Right hindlimb (tissue), 1 donor: ENCODE measurements around the gene OGN.
"Not testable (repeated sequence)": the region's sequence is repeated elsewhere in the genome, so short reads cannot be mapped to it uniquely, and the experiment has no call there.

Source experiments
- DNase-seq: peaks from one replicate; pipeline ENCODE4 v3.0.0-alpha.2; 2018

OGN gene

DNA sequence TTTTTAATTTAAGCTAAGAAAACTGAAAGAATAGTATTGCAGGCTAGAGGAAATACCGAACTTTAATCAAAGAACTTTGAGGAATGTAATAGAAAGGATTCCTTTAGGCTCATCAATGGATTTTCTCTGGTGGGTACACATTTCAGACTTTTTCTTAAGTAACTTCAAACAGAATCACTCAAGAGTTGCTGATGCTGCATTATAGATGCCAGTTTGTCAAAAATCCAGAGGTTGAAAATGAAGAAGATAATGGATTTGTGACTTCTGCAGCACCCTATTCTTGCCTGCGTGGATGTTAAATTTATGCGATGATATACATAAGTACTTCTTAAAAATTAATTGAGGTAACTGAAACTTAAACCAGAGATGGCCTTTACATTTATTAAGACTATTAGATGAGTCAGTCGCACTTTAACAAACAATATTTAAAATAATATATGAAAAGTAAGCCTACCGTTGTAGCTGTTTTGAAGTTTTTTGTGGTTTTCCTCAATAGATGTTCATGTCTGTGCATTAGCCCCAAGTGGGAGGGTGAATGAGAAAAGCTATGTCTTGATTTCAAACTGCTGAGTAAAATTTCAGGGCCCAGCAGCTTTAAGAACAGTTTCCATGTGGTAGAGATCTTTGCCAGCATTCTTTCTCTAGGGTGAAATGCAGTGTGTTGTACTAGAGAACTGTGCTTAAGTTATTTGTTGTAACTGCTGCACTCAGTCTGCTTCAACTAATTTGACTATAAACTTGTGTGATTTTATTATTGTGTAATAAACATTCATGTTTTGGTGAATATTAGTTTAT lies at the start of gene OGN:
Gene OGN, minus strand, starts transcription at position 537 of the 795 bp plus-strand sequence. CDS start 1,171 bp downstream, outside the sequence.
- DNase-seq = peak; percentile 67

GRCh38 chr9:92446536-92446935 lies 42.2 kb upstream of the OGN start:
- DNase-seq = no peak

GRCh38 chr9:92444841-92445240 lies 40.5 kb upstream of the OGN start:
- no peak for DNase-seq

DNA sequence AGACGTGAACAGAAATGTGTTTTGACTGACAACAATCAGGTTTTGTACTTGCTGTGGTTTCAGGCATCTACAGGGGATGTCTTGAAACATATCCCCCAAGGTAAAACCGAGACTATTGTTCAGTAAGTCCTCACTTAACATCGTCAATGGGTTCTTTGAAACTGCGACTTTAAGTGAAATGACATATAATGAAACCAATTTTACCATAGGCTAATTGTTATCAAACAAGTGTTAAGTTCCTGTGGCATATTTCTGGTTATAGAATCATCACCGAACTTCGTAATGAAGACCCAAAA lies 36.3 kb upstream of the OGN start:
- no peak for DNase-seq

GRCh38 chr9:92439921-92440750 lies 35.8 kb upstream of the OGN start:
- no peak for DNase-seq

- no peak for DNase-seq
Measured at GRCh38 chr9:92438900-92439526, 34.6 kb upstream of the OGN start.

DNA sequence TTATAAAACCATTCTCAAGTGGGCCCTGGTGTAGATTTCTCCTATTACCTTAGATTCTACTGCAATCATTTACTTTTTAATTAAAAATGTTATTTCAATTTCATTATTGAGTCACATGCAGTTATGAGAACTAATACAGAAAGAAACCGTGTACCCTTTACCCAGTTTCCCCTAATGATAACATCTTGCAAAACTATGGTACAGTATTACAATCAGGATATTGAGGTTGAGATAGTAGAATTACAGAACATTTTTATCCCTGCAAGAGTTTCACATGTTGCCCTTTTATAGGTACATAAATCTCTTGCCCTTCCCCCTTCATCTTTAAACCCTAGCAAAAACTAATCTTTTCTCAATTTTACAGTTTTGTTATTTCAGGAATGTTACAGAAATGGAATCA lies 30.9 kb upstream of the OGN start:
- DNase-seq = no peak

DNA sequence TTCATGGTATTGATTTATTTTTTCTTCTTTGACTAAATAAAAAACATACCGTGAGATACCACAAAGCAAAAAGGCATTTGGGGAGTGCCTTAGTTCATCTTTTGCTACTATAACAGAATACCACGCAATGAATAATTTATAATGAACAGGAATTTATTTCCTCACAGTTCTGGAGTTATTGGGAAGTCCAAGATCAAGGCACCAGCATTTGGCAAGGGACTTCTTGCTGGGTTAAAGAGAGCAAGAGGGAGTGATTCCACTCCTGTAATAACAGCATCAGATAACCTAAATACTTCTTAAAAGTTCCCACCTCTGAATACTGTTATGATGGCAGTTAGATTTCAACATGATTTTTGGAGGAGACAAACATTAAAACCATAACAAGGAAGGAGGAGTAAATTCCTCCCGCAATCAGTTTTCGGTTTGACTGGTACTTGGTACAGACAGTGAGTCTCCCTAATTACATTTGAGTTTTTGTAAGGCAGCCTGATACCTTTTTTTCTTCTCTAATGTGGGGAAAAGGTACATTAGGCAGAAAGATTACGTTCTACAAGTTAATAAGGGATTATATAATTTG lies 28.7 kb upstream of the OGN start:
- no peak for DNase-seq

GRCh38 chr9:92432350-92432749 lies 28.0 kb upstream of the OGN start:
- DNase-seq = no peak

- DNase-seq = no peak
Measured at GRCh38 chr9:92429836-92430235, 25.5 kb upstream of the OGN start.

DNA sequence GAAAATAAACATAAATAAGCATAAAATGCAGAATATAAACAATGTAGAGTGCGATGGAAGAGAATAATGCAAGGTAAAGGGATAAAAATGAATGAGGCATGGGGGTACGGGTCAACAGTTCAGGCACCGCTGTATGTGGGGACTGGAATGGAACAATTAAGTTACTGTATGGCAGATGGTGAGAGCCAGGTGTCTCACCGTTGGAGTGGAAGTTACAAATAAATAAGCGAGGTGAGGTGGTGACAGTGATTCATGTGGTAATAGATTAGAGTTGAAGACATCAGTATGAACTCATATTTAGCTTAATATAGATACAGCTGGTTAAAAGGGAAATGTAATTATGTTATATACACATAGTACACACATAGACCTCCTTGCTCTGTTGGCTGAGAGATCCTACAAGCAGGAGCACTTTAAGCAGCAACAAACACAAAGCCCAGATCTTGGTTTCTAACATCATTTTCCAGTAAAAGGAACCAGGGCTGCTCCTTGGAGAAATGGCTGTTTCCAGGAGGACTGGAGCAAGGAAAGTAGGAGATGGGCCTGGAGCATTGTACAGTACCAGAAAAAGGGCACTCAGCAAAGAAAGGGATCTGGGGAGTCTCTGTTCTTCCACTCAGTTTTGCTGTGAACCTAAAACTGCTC lies 22.2 kb upstream of the OGN start:
- peak; percentile 39 for DNase-seq

DNA sequence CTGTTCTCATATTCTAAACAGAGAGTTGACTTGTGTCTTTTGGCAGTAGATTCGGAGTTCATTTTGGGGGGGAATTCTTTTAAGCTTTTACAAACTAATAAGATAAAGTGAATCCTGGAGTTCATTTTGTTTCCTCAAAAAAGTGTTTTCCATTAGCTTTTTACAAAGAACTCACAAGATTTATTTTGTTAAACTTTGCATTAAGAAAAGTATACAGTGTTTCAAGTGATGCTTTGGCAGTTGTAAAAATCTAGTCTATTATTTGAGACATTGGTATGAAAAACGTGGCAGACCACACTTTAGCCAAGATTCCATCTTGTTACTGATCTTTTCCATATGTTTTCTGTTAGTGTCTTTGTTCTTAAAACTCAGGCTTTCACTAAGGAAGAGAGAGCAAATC lies 21.1 kb upstream of the OGN start:
- no peak for DNase-seq

DNA sequence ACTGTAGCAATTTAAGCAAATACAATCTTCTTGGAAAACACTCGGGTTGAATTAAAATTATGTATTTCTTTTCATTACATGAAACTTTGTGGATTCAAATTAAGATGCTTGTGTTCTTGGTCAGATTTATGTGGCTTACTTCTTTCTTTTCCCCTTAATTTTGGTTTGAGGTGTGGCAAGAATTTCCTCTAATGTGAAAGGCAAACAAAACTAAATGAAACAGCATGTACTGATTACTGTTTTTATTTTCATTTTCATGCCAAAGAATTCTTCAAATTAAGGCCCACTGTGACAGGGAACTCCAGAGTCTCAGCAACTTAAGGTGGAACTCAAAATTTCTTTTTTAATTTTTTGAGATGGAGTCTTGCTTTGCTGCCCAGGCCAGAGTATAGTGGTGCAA lies 20.0 kb upstream of the OGN start, which contains the start of gene OMD:
Gene OMD, minus strand, starts transcription at position 132 of the 400 bp plus-strand sequence. CDS start 6,913 bp downstream, outside the sequence.
- DNase-seq = no peak

GRCh38 chr9:92423612-92424011 lies 19.2 kb upstream of the OGN start:
- DNase-seq = no peak

DNA sequence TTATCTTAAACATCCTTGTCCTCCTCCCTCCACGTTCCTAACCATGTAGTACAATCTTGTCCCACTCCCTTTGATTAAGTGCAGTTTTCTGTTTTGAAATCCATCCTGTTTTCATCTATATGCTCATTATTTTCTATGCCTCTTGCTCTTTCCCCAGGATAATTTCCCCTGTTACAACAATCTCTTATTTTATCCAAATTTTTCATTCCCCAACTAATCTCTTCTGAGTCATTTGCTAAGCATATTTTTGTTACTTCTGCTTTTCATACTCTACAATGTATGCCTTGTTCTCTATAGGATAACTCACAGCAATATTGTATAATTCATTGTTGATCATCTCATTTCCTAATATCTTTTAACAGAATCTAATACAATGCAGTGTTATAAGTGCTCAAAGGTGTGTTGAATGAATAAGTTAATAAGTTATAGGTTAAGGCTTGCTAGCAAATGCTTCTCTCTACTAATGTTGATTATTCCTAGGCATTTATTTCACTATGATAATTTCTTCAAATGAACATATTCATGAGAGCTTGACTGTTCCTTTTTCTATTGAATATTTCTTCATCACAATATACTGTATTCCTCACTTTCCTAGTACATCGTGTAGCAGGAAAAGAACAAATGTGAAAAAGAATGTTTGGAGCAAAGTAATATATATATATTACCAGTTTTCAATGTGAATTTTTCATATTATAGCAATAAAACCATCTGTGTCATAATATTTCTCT lies 18.4 kb upstream of the OGN start:
- no peak for DNase-seq

DNA sequence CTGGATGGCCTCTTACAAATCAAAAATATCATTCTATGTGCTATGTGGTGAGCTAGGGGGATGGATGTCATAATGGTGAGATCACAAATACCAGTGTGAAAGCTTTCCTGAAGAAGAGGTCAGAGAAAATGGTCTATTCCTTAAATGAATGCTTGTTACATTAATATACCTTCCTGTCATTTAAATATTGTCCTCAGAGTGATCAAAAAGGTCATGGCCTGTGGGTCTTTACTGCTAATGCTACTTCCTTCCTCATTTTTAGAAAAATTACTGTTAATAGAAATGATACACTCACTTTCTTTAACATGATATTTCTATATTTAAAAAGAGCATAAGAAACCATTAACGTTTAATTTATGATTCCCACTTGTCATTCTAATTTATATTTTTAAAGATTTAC lies 10.2 kb upstream of the OGN start:
- no peak for DNase-seq

DNA sequence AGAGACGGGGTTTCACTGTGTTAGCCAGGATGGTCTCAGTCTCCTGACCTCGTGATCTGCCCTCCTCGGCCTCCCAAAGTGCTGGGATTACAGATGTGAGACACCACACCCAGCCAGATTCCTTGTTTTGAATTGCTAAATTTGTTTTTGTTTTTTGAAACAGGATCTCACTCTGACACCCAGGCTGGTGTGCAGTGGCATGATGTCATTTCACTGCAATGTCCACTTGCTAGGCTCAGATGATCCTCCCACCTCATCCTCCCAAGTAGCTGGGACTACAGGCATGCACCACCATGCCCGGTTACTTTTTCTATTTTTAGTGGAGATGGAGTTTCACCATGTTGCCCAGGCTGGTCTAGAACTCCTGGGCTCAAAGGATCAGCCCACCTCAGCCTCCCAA lies 6.8 kb upstream of the OGN start:
- not testable (repeated sequence) for DNase-seq

DNA sequence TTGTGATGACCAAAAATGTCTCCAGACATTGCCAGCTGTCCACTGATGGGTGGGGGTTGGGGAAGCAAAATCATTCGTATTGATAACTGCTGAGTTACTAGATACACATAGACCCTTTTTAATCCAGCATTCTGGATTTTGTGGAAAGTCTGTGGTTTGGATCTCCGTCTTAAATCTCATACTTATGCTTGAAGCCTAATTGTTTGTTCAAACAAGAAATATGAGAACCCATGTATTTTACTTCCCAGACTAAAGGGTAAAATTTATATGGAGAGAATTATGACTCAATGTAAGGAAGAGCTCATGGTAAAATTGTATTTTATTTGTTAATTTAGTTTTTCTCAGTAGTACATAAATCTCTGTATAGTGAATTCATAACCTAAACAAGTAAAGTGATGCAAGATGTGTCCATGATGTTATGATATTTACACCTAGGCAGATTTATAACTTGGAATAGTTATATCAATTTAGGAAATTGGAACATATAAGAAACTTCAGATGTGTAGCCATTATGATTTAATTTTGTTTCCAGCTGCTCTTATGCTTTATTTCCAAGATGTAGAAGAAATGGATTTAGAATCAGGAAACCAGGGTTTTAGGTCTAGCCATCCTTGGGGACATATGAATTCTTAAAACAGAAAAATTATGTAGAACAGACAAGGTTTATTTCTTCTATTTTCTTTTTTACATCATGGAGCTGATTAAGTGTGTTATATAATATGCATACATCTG lies 4.5 kb upstream of the OGN start:
- no peak for DNase-seq

GRCh38 chr9:92407818-92408217 lies 3.4 kb upstream of the OGN start:
- DNase-seq = no peak

- peak; percentile 38 for DNase-seq
Measured at GRCh38 chr9:92406477-92406876, 2.1 kb upstream of the OGN start.

GRCh38 chr9:92405818-92406217 lies 1.4 kb upstream of the OGN start:
- peak; percentile 32 for DNase-seq
